ENCODE data around the gene DCDC2C.
"Not testable (repeated sequence)": the region's sequence is repeated elsewhere in the genome, so short reads cannot be mapped to it uniquely, and the experiment has no call there.

DCDC2C gene

DNA sequence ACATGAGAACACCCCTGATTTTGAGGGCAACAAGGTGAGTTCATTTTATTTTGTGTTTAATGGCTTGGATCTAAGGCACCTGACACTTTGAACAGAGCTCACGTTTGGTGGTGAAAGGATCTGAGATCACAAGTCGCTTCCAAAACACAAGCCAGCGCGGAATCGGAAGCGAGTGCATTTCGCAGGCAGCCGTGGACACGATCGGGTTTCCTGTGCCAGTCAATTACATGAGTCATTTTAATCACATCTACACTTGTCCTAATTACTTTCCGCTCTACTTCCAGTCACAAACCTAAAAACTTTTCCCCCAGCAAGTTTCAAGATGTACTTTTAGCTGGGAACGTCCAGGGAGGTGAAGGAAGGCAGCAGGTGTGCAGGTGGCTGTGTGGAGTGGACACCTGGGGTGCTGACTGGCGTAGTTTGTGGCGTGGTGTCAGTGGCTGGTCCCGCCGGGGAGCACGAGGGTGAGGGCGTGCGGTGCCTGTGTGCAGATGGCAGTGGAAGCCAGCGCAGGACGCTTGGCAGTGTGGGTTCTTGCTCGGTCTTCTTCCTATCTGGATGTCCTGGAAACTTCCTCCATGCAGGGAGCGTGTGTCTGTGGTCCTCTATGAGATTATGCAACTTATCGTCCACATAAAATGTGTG lies 75.6 kb downstream of the DCDC2C start:
- DNase-seq = no peak

DNA sequence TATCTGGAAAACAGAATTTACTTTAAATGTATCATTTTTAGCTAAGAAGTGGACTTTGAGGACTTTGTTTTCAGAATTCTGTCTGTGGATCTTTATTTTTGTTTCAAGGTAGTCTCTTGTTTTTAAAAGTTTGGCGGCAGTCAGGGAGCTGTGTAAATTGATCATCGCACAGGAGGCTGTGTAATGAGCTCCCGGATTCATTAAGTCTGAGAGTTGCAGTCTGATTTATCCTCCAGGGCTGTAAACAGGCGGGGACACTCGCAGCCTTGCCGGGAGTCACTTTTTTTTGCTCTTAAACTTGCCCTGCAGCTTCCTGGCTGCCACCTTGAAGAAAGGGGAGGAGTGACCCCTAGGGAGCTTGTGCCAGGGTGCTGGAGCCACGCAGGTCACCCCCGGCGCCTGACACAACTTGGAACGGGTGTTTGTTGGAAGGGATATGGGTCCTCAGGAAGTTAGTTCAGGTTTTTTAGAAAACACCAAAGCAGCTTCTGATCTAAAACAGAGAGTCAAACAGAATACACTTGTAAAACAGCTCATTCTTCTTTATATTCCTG lies 76.2 kb downstream of the DCDC2C start:
- DNase-seq = no peak

DNA sequence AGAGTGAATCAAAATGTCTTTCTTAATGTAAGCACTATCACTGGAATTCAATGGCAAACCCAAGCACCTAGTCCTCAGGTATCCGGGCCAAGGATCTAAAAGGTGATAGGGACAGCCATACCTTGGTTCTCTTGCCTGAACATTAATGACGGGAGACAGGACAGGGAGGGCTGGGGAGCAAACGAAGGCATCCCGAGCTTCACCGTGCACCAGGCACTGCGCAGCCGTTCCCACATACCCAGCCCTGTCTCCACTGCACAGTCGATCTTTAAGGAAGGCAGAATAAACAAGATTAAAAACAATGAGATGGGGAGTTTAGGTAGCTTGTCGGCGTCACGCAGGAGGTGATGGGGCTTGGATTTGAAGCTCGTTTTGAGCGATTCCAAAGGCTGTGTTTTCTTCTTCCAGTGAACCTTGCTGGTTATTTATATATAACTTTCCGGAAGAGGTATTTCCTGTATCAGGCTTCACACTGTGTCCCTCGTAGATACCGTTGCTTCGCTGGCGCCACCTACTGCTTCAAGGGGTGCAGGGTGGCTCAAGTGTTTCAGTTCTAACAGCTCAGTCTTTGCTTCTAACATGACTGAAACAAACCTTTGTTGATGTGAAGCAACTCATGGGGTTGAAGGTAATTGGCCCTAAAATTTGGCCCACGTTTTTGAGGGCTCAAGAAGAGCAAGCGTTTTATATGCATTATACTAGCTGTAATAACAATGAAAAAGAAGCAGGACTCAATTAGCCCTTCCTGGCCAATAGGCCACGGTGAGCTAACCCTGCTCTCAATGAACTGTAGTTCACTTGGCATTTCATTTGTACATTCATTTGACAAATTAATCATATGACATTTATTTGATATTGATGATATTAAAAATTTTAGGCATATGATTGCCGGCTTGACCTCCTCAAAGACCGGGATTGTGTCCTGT lies 77.4 kb downstream of the DCDC2C start:
- no peak for DNase-seq

DNA sequence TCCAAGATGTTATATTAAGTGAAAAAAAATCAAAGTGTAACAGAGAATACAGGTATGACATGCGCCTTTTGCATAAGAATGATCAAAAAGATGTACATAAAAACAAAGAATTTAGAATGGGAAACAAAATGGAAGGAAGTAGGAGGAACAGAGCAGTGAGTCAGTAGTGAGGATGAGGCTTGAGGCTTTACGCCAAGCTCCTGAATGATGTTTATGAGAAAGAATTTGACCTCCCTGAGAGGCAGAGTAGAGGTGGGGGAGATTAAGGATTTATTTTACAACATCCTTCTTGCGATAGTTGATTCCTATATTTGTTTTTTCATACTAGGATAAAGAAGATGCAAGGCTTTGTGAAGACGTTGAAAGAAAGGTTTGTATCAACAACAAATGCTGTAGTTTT lies 81.4 kb downstream of the DCDC2C start:
- DNase-seq = no peak

DNA sequence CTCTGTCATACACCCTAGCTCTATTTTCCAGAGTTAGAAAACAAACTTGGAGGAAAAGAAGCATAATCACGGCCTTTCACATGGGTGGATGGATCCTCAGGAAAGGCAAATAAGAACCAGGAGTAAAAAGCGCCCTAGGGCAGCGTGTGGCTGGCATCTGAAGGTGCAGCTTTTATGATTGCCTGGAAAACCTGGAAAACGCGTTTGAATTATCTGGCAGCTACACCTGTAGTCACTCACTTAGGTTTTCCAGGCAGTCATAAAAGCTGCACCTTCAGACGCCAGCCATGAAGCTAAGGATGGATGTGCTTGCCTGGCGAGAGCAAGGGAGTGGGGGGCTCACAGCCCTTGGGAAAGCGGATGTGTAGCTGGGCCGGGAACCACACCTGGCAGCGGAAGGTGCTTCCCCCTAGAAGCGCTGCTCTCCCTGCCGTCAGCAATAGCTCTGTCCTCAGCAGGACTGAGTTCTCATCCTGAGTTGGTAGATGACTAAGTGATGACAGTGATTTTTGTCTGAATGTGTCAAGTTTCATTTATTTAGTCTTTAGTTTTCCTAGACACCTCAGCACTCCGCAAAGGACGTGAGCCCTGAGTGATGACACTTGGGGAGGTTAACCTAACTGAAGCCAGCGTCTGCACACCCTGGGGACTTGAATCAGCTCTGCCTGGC lies 82.0 kb downstream of the DCDC2C start:
- no peak for DNase-seq

DNA sequence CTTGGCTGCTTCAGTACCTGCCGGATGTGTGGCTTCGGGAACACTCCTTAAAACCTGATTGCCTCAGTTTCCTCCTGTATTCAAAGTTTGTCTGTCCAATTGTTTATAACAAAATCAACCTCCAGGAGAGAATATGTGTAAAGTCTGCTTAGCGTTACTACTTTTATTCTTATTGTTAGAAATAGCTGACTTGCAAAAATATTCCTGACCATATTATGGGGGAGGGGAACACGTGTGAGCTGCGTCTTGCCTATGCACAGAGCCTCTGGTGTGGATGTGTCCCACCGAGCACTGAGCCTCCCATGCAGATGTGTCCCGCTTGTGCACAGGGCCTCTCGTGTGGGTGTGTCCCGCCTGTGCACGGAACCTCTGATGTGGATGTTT lies 82.5 kb downstream of the DCDC2C start:
- no peak for DNase-seq

DNA sequence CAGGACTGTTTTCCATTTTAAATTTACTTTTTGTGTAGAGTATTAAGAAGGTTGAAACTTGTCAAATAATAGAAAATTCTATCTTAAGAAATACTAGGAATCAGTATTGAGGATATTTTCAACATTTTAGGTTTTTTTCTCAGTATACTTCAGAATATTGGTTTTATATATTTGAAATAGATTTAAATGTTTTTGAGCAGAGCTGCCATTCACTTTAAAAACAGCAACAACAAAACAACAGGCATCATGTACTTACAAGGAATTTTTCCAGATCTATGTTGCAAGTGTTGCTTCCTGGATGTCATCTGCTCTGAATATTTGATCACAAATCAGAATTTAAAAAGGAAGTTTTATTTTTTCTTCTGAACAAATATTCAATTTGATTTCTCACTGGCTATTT lies 84.4 kb downstream of the DCDC2C start:
- no peak for DNase-seq

DNA sequence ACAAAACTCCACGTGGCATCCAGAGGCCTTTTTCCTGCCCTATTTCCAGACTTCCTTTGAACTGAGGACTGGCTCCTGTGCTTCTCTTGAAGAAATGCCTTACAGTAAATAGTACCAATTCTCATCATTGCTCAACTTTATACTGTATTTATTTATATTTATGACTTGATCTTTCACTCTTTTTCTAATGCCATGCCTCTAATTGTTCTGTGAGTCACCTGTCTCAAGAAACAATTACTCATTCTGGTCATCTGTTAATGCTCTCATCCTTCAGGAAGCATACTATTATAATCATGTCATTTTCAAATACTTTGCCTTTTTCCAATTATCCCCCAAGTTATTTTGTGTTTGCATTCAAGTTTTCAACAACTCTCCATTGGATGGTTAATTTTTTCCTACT lies 85.9 kb downstream of the DCDC2C start:
- DNase-seq = no peak

DNA sequence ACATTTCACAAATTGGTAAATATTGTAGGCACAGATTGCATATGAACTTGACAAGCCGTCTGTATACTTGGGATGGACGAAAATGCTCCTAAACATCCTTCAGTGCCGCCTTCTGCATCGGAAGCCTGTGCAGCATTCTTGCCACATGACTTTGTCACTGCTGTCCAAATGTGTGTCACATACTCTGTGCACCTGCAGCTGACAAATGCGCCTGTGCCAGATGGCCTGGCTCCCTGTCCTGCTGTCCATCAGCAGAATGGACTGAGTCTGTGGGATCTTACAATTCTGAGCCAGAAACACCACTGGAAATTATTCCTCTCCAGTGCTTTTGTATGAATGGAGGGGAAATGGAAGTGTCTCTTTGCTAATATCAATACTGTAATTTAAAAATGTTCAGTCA lies 89.9 kb downstream of the DCDC2C start:
- DNase-seq = no peak

DNA sequence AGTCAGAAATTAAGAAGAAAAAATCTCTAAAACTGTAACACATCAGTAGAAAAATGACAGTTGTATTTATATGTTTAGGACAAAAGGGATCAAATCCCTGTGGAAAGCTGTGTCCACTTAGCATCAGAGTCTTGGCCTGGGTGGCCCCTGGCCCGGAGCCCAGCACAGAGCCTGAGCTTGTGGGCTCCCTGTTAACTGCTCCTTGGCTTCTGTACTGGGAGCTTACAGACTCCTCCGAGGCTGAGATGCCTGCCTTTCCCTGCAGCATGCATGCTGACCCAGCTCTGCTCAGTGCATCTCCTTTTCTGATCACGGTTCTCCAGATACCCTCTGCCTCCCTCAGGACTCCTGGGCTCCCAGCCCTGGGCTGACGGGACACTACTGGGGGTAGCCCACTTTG lies 98.1 kb downstream of the DCDC2C start:
- no peak for DNase-seq

DNA sequence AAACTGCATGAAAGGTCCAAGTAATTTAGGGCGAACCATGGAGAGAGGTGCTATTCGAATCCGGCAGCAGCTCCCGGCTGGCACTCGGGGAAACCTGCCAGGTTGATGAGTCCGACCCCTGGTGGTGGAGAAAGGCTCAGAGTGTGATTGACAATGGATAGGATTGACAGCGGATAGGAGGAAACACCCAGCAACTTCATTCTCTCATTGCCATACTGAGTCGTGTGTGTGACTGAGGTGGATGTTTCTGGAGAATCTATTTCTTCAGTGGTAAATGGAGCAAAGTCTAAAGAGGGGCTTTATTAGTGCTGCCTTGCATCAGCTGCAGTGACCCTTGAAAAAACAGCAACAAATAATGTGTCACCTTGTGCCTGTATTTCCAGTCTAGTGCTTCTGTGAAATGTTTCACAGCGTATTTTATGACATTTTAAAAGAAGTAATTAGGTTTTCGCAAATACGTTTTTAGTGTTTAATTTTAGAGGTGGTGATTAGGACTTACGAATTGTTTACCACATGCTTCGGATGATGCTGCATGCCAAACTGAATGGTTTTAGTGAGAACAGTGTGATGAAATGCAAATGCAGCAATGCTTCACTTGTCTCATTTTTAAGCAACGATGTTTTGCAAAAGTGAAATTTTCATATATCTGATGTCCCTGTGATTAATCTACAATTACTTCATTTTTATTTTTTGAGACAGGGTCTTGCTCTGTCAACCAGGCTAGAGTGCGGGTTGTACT lies 102.0 kb downstream of the DCDC2C start:
- DNase-seq = no peak

DNA sequence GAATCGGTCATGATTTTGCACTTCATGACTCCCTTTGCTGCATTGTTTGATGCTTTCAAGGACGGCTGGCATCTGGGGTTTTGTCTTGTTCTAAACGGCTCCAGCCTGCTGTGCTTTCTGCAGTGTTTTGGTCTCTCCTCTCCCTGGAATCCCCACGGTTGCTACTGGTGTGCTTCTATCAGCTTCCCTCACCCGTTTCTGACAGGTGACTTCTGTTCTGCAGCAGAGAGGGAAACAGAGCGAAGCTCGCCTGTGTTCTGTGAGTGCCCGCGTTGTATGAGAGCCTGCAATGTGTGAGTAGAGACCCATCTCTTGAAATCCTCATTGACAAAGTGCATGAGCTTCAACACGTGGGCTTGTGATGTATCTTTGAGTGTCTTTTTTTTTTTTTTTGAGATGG lies 102.8 kb downstream of the DCDC2C start:
- DNase-seq = no peak

DNA sequence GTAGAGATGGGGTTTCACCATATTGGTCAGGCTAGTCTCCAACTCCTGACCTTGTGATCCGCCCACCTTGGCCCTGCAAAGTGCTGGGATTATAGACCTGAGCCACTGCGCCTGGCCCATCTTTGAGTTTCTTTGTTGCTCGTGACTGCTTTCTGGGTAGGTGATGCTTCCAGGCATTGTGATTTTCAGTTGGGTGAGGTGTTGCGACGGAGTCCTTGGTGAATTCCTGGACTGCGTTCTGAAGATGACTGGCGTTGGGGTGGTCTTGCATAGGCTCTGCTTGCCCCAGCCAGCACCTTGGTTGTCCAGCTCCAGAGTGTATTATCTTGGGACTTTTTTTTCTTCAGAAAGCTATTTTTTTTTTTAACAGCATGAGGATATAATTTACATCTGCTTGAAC lies 103.4 kb downstream of the DCDC2C start:
- DNase-seq = no peak

DNA sequence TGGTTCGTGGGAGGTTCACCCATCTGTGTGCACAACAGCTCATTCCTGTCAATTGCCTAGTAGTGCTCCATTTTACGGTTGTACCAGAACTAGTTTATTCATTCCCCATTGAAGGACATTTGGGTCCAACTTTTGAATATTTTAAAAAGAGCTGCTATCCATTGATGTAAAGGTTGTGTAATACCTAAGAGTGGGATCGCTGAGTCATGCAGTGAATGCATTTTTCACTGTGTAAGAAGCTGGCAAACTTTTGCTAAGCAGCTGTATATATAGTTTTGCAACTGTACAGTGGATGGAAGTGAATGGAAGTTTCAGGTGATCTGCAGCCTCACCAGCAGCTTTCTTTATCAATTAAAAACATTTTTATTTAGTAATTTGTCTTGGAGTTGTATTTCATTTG lies 104.5 kb downstream of the DCDC2C start:
- DNase-seq = no peak

DNA sequence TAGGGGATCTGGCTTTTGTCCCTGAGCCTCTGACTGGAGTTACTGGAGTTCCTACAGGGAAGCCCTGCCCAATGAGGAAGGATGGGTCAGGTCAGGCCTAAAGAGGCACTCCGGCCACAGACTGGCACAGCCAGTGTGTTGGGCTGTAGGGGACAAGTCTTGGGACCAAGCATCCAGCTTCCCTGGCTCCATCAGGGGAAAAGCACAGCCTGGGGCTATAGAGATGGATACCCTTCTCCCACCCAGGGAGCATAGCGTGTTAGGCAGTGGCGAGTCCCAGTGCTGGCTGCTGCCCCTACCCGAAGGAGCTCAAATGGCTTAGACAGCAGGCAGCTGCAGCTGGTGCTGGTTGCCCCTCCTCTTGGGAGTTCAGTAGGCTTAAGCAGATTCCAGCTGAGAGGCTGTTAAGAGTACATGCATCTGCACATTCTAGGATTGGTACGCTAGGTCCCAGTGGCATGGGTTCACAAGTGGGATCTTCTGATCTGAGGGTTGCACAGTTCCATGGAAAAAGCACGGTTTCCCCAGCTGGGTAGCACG lies 111.4 kb downstream of the DCDC2C start:
- DNase-seq = no peak

DNA sequence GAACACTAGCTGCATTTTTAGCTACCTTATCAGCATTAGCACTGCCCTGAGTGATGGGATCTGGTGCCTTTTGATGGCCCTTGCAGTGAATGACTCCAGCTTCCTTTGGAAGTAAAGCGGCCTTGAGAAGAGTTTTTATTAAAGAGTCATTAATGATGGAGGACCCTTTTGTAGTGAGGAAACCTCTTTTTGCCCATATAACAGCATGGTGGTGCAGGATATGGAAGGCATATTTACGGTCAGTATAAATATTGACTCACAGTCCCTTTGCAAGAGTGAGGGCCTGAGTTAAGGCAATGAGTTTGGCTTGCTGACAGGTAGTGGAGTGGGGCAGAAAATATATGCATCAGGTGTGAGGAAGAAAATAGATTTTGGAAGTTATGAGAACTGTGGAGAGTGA lies 113.8 kb downstream of the DCDC2C start:
- DNase-seq = not testable (repeated sequence)

DNA sequence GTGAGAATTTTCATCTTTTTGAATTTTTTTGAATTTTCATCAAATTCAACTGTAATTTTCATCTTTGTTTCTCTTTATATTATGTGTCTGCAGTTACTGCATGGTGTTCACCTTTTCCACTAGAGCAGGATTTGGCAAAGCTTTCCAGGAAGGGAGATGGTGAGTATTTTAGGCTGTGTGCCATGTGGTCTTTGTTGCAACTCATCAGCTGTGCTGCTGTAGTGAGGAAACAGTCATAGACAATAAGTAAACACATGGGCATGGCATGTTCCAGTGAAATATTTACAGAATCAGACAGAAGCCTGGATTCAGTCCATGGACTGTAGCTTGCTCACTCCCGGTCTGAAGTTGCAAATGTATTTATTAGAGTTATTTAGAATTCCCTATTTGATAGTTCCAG lies 120.4 kb downstream of the DCDC2C start:
- no peak for DNase-seq

DNA sequence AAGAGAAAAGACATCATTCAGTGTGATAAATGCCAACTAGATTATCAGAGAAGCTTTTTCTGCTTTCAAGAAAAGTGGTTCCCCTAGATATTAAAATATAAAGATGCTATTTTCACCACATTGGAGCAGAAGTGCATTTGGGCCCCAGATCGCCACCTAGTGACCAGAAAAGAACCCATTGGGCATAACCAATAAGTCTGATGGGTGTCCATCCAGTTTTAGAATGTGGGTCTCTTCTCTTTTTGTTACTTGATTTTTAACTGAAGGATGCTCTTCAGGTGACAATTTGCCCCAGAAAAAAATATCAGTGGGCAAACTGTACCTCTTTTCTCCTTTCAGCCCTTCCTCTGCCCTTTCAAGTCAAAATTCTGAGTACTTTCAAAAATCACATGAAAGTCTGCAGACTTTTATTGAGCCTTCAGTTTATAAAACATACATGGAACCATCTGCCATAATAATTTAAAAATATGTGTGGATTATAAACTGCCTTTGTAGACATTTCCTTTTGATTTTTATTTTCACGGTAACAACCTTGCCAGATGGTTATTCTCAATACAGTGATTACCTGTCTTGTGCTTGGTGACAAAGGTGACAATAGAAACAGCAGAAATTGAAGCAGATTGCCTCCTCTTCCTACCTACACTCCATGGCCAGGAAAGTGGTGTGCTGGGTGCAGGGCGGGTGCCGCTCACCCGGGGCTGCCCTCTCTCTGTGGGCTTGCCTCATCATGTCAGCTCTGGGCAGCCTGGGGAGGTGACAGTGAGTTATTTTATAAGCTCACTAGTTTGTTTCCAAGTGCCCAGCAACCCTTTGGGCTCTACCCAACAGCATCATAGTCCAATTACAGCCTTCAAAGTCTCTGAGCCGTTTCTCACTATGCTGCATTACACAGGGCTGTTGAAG lies 124.5 kb downstream of the DCDC2C start:
- DNase-seq = no peak

DNA sequence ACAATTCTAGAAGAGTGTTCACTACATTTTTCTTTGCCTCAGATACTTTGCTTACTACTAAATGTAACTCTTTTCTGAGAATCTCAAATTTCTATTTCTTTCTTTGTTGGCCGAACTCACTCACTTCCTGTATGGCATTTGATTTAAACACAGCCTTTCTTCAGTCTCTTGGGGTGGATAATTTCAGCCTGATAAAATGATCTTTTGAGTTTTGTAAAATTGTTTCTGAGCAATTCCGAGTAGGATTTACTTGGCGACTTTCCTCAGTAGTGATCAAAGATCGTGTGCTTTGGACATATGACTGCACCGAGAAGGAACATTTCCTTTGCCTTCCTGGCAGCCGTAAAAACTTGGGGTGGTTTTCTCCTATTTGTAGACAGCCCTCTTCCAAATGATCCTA lies 127.4 kb downstream of the DCDC2C start:
- DNase-seq = no peak

DNA sequence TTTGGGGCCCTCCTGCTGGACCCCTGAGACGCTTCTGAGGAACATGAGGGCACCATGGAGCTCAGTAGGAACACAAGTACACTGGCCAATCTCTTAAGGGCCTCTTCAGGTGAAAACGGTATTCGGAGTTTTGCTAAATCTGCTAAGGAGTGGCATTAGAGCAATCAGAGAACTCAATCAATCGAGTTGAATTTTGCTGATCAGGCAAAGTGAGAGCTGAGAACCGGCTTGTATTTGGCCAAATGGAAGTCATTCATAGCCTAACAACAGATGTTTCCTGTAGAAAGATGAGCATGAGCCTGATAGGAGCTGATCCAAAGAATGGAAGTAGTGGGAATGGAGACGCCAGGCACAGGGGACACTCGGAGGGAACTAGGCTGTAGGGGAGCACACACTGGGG lies 133.7 kb downstream of the DCDC2C start:
- DNase-seq = no peak

DNA sequence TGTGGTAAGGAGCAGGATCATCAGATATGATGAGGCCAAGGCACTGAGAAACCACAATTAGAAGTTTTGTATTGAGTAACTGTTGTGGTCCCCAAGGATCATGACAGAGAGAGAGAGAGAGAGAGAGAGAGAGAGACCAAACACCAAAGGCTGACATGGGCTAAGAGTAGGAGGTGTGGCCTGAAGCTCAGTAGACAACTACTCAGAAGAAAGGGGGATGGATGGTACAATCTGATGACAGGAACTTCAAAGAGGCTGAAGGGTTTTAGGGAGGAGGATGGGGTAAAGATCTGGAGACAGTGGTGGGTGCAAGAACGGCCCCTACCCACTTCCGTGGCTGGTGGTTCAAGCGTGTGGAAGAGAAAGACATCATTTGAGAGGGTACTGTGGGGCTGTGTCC lies 135.0 kb downstream of the DCDC2C start:
- DNase-seq = no peak

DNA sequence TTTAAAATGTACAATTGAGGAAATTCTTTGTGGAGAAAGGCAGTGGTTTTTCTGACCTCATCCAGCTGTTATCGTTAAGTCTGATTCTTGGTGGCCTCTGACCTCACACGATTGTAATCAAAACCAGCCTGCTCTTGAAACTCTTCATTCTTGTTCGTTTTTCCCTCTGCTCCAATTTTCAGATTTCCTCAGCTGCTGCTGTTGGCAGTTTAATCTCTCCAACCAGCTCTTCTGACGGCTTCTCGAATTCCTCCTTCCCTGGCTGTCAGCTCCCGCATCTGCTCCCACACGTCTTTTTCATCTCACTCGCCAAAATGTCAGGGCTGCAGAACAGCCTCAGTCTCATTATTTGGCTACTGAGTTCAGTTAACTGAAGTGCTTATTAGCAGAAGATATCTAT lies 136.1 kb downstream of the DCDC2C start:
- DNase-seq = no peak
